Nephron (organoid): ENCODE results near the gene GHRHR.

Experiments
- H3K27ac Mint-ChIP-seq, 3 experiments: 2 replicates each; pipeline ENCODE4 v1.8.0; 2020; ENCODE audit warnings: mixed read lengths in 3 of 3, mild to moderate bottlenecking in 2 of 3, moderate library complexity in 1 of 3
- H3K27me3 Mint-ChIP-seq: 2 replicates; pipeline ENCODE4 v1.8.0; 2021; ENCODE audit warnings: low read depth, mild to moderate bottlenecking, moderate library complexity, mixed read lengths
- H3K36me3 Mint-ChIP-seq: 2 replicates; pipeline ENCODE4 v1.8.0; 2020; ENCODE audit warnings: low read depth, mixed read lengths
- H3K4me1 Mint-ChIP-seq: 2 replicates; pipeline ENCODE4 v1.8.0; 2020; ENCODE audit warnings: mixed read lengths
- H3K4me3 Mint-ChIP-seq, 3 experiments: 2 replicates each; pipeline ENCODE4 v1.8.0; 2020; ENCODE audit warnings: mild to moderate bottlenecking in 3 of 3, mixed read lengths in 3 of 3, moderate library complexity in 2 of 3
- H3K9me3 Mint-ChIP-seq: 2 replicates; pipeline ENCODE4 v1.8.0; 2020; ENCODE audit warnings: mixed read lengths
- CTCF ChIP-seq, 3 experiments: fragments of 200-600 bp; sonication (generic); IDR thresholded peaks; one replicate each; pipeline ENCODE4 v1.5.0; 2021; ENCODE audit warnings: antibody characterized with exemption in 3 of 3; ENCODE audit not compliant: unreplicated experiment in 3 of 3

Gene GHRHR

GRCh38 chr7:30922596-30922995 lies 41.2 kb upstream of the GHRHR start:
- Mint-ChIP-seq H3K27me3 (no peaks in the 10 kb centered on the region), H3K27ac (no peak overlapping the region), H3K9me3 (no peaks in the 10 kb centered on the region), H3K36me3 (no peaks in the 10 kb centered on the region), H3K4me1 (peaks cover 20% of the 10 kb centered on the region), H3K4me3 (no peak overlapping the region)
- no peak for TF ChIP-seq CTCF (IDR thresholded peaks at IDR 0.05; ENCODE audit: unreplicated experiment in 3 of 3)

GRCh38 chr7:30923009-30923773 lies 40.6 kb upstream of the GHRHR start:
- H3K36me3 Mint-ChIP-seq, result no peaks in the 10 kb centered on the region
- H3K27me3 Mint-ChIP-seq, result no peaks in the 10 kb centered on the region
- peaks cover 3% of the 10 kb centered on the region for H3K9me3 Mint-ChIP-seq
- TF ChIP-seq CTCF (IDR thresholded peaks at IDR 0.05; ENCODE audit: unreplicated experiment in 3 of 3), result no peak
- no peak overlapping the region for H3K27ac Mint-ChIP-seq
- H3K4me3 Mint-ChIP-seq, result no peak overlapping the region
- H3K4me1 Mint-ChIP-seq, result peaks cover 20% of the 10 kb centered on the region

- Mint-ChIP-seq H3K36me3 (no peaks in the 10 kb centered on the region), H3K4me3 (no peak overlapping the region), H3K4me1 (peaks cover 20% of the 10 kb centered on the region), H3K9me3 (peaks cover 3% of the 10 kb centered on the region), H3K27me3 (no peaks in the 10 kb centered on the region), H3K27ac (no peak overlapping the region)
- TF ChIP-seq CTCF (IDR thresholded peaks at IDR 0.05; ENCODE audit: unreplicated experiment in 3 of 3), result no peak
Observed at GRCh38 chr7:30923774-30924413, 39.9 kb upstream of the GHRHR start.

- no peak for TF ChIP-seq CTCF (IDR thresholded peaks at IDR 0.05; ENCODE audit: unreplicated experiment in 3 of 3)
- Mint-ChIP-seq H3K4me1 (peaks cover 14% of the 10 kb centered on the region), H3K27me3 (no peaks in the 10 kb centered on the region), H3K27ac (no peak overlapping the region), H3K36me3 (no peaks in the 10 kb centered on the region), H3K4me3 (no peak overlapping the region), H3K9me3 (peaks cover 3% of the 10 kb centered on the region)
Observed at GRCh38 chr7:30924624-30925023, 39.1 kb upstream of the GHRHR start.

- Mint-ChIP-seq H3K4me1 (peaks cover 13% of the 10 kb centered on the region), H3K27me3 (no peaks in the 10 kb centered on the region), H3K27ac (no peak overlapping the region), H3K36me3 (no peaks in the 10 kb centered on the region), H3K4me3 (no peak overlapping the region), H3K9me3 (peaks cover 3% of the 10 kb centered on the region)
- no peak for TF ChIP-seq CTCF (IDR thresholded peaks at IDR 0.05; ENCODE audit: unreplicated experiment in 3 of 3)
Observed at GRCh38 chr7:30925117-30925516, 38.6 kb upstream of the GHRHR start.

- H3K27ac Mint-ChIP-seq, result no peak overlapping the region
- no peak for TF ChIP-seq CTCF (IDR thresholded peaks at IDR 0.05; ENCODE audit: unreplicated experiment in 3 of 3)
- H3K27me3 Mint-ChIP-seq, result no peaks in the 10 kb centered on the region
- H3K36me3 Mint-ChIP-seq, result no peaks in the 10 kb centered on the region
- H3K4me3 Mint-ChIP-seq, result no peak overlapping the region
- H3K4me1 Mint-ChIP-seq, result peaks cover 17% of the 10 kb centered on the region
- H3K9me3 Mint-ChIP-seq, result peaks cover 3% of the 10 kb centered on the region
Observed at GRCh38 chr7:30925913-30926312, 37.8 kb upstream of the GHRHR start.
